SH-SY5Y (cell line): ENCODE results near the gene ANO10.

ENCODE experiments used
- GATA2 ChIP-seq: IDR thresholded peaks from 2 replicates; pipeline ENCODE4 v1.6.1; 2011; ENCODE audit warnings: mild to moderate bottlenecking, low read depth, low read length
- GATA3 ChIP-seq: IDR thresholded peaks from 2 replicates; pipeline ENCODE4 v1.6.1; 2011; ENCODE audit warnings: low read depth, mild to moderate bottlenecking, low read length, moderate library complexity

DNA sequence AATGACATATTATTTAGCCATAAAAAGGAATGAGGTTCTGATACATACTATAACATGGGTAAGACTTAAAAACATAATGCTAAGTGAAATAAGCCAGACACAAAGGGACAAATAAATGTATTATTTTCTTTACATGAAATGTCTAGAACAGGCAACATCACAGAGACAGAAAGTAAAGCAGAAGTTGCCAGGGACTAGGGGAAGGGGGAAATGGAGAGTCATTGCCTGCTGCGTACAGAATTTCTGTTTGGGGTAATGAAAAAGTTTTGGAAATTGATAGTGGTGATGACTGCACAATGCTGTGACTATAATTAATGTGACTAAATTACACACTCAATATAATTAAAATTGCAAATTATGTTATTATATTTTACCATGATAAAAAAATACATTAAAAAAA lies 99.9 kb downstream of the ANO10 start:
- no peak for TF ChIP-seq GATA2
- no peak for TF ChIP-seq GATA3
